HCT116 (cell line): Measurements from ENCODE around the gene TRRAP. TPM values are rescaled to one million over a fixed set of nuclear protein-coding genes. Genes with fewer than 3 reads are reported as not detected.

Experiments
- ATAC-seq: fragments of 200-7000 bp; cut with Tn5 transposase; 2 replicates; pipeline ENCODE4 v1.9.1; 2020; ENCODE audit warnings: mild to moderate bottlenecking, moderate library complexity
- BruUV-seq: library from RNA; stranded (reverse); fragments of 400-500 nt; replicated peaks from 2 replicates; lab custom pipeline; 2021; lab: Mats Ljungman, UMichigan
- CTCF ChIA-PET: fragments of 300-600 bp; sonication (Branson Sonifier 250); formaldehyde crosslinking; loops from one replicate; lab custom pipeline; 2021; ENCODE audit warnings: antibody characterized with exemption; lab: Charles Lee
- POLR2A ChIA-PET: fragments of 300-600, 350-600 bp; sonication (Branson Sonifier 250); formaldehyde crosslinking; loops from one replicate; lab custom pipeline; 2021; ENCODE audit warnings: antibody characterized with exemption; lab: Charles Lee
- RAD21 ChIA-PET, 2 experiments: fragments of 300-600 bp; sonication (Branson Sonifier 250); formaldehyde crosslinking; loops; one replicate each; lab custom pipeline; 2023; ENCODE audit warnings: low total read pairs in 2 of 2; ENCODE audit not compliant: uncharacterized antibody in 2 of 2, unreplicated experiment in 2 of 2, low non-redundant PET in 1 of 2; lab: Charles Lee
- DNase-seq: peaks from one replicate; pipeline ENCODE4 v3.0.0-alpha.2; 2010; ENCODE audit warnings: low read depth, low spot score
- H2AFZ ChIP-seq: fragments of 200-600 bp; shearing (Covaris generic), sonication (generic); 2 replicates; pipeline ENCODE4 v1.6.1; 2017; ENCODE audit warnings: low read depth, mixed run types, mixed read lengths, antibody characterized with exemption, low read length; ENCODE audit not compliant: poor library complexity, severe bottlenecking
- H3K27ac ChIP-seq: 2 replicates; pipeline ENCODE4 v1.5.1; 2012; ENCODE audit warnings: low read depth, low read length
- H3K27me3 ChIP-seq: fragments of 200-600 bp; sonication (generic); 2 replicates; pipeline ENCODE4 v1.6.1; 2016; ENCODE audit warnings: mixed run types, low read length, mixed read lengths; ENCODE audit not compliant: insufficient read depth
- H3K36me3 ChIP-seq, 2 experiments: fragments of 200-500 bp in 1 of 2; fragments of 200-600 bp in 1 of 2; sonication (Bioruptor generic) in 1 of 2; sonication (generic) in 1 of 2; 2 replicates each; pipeline versions ENCODE4 v1.5.1 to v1.6.1; 2014 to 2016; ENCODE audit warnings: low read length in 2 of 2, inconsistent platforms in 1 of 2, mixed read lengths in 1 of 2, mixed run types in 1 of 2; ENCODE audit not compliant: insufficient read depth in 2 of 2, control insufficient read depth in 1 of 2
- H3K4me1 ChIP-seq, 2 experiments: fragments of 200-600 bp in 1 of 2; sonication (generic) in 1 of 2; 2 replicates each; pipeline versions ENCODE4 v1.5.1 to v1.6.1; 2012 to 2017; ENCODE audit warnings: low read length in 2 of 2, inconsistent platforms in 1 of 2, mild to moderate bottlenecking in 1 of 2, mixed read lengths in 1 of 2, mixed run types in 1 of 2, moderate library complexity in 1 of 2; ENCODE audit not compliant: insufficient read depth in 2 of 2, control insufficient read depth in 1 of 2
- H3K4me2 ChIP-seq: fragments of 200-600 bp; sonication (generic); 2 replicates; pipeline ENCODE4 v1.6.1; 2017; ENCODE audit warnings: mixed run types, low read length, mixed read lengths
- H3K4me3 ChIP-seq, 2 experiments: fragments of 200-600 bp in 1 of 2; sonication (generic) in 1 of 2; replicated peaks in 1 of 2; 2 replicates each; pipeline ENCODE4 v1.5.1; 2011 to 2016; ENCODE audit warnings: low read length in 2 of 2, control low read depth in 1 of 2, low read depth in 1 of 2, mild to moderate bottlenecking in 1 of 2, mixed read lengths in 1 of 2, mixed run types in 1 of 2
- H3K79me2 ChIP-seq: fragments of 200-600 bp; sonication (generic); 2 replicates; pipeline ENCODE4 v1.6.1; 2017; ENCODE audit warnings: mild to moderate bottlenecking, mixed run types, low read length, moderate library complexity, mixed read lengths; ENCODE audit not compliant: insufficient read depth
- H3K9ac ChIP-seq: fragments of 200-600 bp; sonication (generic); 2 replicates; pipeline ENCODE4 v1.6.1; 2016; ENCODE audit warnings: low read length, mixed read lengths
- H3K9me2 ChIP-seq: fragments of 200-600 bp; sonication (generic), shearing (Covaris generic); 2 replicates; pipeline ENCODE4 v1.6.1; 2017; ENCODE audit warnings: mixed run types, mild to moderate bottlenecking, moderate library complexity; ENCODE audit not compliant: insufficient read depth
- H3K9me3 ChIP-seq, 2 experiments: fragments of 200-500 bp in 1 of 2; fragments of 200-600 bp in 1 of 2; sonication (Bioruptor generic) in 1 of 2; sonication (generic) in 1 of 2; 2 replicates each; pipeline ENCODE4 v1.6.1; 2014 to 2017; ENCODE audit warnings: low read length in 2 of 2, mixed read lengths in 2 of 2, inconsistent platforms in 1 of 2, low read depth in 1 of 2, mild to moderate bottlenecking in 1 of 2, mixed run types in 1 of 2, moderate library complexity in 1 of 2; ENCODE audit not compliant: control insufficient read depth in 1 of 2, insufficient read depth in 1 of 2
- H4K20me1 ChIP-seq: fragments of 200-600 bp; sonication (generic), shearing (Covaris generic); 2 replicates; pipeline ENCODE4 v1.6.1; 2017; ENCODE audit warnings: mixed run types, mild to moderate bottlenecking, moderate library complexity; ENCODE audit not compliant: insufficient read depth
- FOSL1 ChIP-seq: IDR thresholded peaks from 2 replicates; pipeline ENCODE4 v1.6.1; 2012; ENCODE audit warnings: low read depth
- POLR2A ChIP-seq: IDR thresholded peaks from 2 replicates; pipeline ENCODE4 v1.7.0; 2011; ENCODE audit warnings: borderline replicate concordance; ENCODE audit not compliant: insufficient read depth, insufficient read length; ENCODE audit errors: extremely low read depth
- intact Hi-C: fragments of 100-400 bp; cut with micrococcal nuclease; formaldehyde crosslinking; loops from 2 replicates; pipeline ENCODE4 v1.10.0; 2022
- total RNA-seq: library from RNA; stranded (reverse); gene quantifications from one replicate; pipeline ENCODE4 v1.2.1, GENCODE V29; 2021; ENCODE audit not compliant: unreplicated experiment
- TF ChIP-seq, protein P1 (sequence below): IDR thresholded peaks from 2 replicates; pipeline ENCODE4 v1.6.1; 2012; ENCODE audit warnings: low read depth
- TF ChIP-seq, protein P2 (sequence below), 3 experiments: fragments of 200-600 bp in 1 of 3; sonication (generic) in 1 of 3; IDR thresholded peaks in 2 of 3; conservative IDR thresholded peaks in 1 of 3; 2 replicates each; pipeline ENCODE4 v1.5.1; 2012 to 2017; ENCODE audit warnings: low read depth in 2 of 3, low read length in 2 of 3, antibody characterized with exemption in 1 of 3, borderline replicate concordance in 1 of 3, control low read depth in 1 of 3, mild to moderate bottlenecking in 1 of 3, mixed read lengths in 1 of 3, mixed run types in 1 of 3, moderate library complexity in 1 of 3; ENCODE audit not compliant: insufficient read depth in 1 of 3

The TRRAP gene
- total RNA-seq, 1 experiment from 2014 or later, result 44.5 TPM

DNA sequence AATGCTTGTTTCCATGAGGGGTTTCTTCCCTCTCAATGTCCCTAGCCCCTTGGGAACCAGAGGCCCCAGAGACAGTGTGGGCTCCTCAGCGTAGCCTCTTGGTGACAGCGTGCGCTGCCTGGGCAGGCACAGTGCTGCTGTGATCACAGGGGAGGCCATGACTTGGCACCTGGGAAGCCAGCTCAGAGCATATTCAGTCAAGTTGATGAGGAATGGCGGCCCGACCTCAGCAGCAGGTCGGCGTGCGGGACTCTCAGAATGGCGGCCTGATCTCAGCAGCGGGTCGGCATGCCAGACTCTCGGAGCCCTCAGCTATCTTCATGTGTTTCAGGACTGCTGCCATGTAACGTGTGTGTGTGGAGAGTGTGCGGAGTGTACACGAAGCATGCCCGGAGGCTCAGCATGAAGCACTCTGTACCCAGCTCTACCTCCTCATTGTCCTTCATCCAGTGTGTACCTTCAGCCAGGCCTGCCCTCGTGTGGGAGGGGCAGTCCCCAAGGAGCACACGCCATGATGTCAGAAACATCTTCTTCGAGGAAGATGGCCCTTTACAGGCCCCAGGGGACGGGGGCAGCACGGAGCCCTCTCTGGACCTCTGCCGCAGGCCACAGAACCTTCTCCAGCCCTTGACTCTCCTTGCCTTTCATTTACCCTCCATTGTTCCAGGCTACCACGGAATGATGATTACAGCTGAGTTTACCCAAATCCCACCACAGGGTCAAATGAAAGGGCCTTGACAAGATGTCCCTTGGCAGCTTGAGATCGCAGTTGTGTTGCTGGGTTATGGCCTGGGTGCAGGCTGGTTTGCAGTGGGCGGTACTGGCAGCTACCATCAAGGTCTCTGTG lies 135.2 kb downstream of the TRRAP start:
- DNase-seq, result no peak
- Histone ChIP-seq H3K27ac (no peak overlapping the region), H3K9me3 (no peaks in the 10 kb centered on the region)
- POLR2A ChIA-PET, result no interaction called here
- intact Hi-C loops, result no loop called here
- TF ChIP-seq, protein P1, sequence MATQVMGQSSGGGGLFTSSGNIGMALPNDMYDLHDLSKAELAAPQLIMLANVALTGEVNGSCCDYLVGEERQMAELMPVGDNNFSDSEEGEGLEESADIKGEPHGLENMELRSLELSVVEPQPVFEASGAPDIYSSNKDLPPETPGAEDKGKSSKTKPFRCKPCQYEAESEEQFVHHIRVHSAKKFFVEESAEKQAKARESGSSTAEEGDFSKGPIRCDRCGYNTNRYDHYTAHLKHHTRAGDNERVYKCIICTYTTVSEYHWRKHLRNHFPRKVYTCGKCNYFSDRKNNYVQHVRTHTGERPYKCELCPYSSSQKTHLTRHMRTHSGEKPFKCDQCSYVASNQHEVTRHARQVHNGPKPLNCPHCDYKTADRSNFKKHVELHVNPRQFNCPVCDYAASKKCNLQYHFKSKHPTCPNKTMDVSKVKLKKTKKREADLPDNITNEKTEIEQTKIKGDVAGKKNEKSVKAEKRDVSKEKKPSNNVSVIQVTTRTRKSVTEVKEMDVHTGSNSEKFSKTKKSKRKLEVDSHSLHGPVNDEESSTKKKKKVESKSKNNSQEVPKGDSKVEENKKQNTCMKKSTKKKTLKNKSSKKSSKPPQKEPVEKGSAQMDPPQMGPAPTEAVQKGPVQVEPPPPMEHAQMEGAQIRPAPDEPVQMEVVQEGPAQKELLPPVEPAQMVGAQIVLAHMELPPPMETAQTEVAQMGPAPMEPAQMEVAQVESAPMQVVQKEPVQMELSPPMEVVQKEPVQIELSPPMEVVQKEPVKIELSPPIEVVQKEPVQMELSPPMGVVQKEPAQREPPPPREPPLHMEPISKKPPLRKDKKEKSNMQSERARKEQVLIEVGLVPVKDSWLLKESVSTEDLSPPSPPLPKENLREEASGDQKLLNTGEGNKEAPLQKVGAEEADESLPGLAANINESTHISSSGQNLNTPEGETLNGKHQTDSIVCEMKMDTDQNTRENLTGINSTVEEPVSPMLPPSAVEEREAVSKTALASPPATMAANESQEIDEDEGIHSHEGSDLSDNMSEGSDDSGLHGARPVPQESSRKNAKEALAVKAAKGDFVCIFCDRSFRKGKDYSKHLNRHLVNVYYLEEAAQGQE, result no peak
- TF ChIP-seq POLR2A (no peak), FOSL1 (no peak)
- TF ChIP-seq, protein P2, sequence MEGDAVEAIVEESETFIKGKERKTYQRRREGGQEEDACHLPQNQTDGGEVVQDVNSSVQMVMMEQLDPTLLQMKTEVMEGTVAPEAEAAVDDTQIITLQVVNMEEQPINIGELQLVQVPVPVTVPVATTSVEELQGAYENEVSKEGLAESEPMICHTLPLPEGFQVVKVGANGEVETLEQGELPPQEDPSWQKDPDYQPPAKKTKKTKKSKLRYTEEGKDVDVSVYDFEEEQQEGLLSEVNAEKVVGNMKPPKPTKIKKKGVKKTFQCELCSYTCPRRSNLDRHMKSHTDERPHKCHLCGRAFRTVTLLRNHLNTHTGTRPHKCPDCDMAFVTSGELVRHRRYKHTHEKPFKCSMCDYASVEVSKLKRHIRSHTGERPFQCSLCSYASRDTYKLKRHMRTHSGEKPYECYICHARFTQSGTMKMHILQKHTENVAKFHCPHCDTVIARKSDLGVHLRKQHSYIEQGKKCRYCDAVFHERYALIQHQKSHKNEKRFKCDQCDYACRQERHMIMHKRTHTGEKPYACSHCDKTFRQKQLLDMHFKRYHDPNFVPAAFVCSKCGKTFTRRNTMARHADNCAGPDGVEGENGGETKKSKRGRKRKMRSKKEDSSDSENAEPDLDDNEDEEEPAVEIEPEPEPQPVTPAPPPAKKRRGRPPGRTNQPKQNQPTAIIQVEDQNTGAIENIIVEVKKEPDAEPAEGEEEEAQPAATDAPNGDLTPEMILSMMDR (IDR thresholded peaks at IDR 0.05 in 2 of 3, conservative IDR thresholded peaks at IDR 0.05 in 1 of 3; ENCODE audit: borderline replicate concordance in 1 of 3, insufficient read depth in 1 of 3, low read depth in 2 of 3, low read length in 2 of 3), result no peak
- TF ChIP-seq, all 23 proteins: peak for 0
- RAD21 ChIA-PET, result no interaction called here
- Histone ChIP-seq H3K4me1 (no peaks in the 10 kb centered on the region), H3K27me3 (no peaks in the 10 kb centered on the region), H3K4me3 (no peak overlapping the region), H3K4me2 (no peak overlapping the region), H2AFZ (no peak overlapping the region), H3K79me2 (no peaks in the 10 kb centered on the region), H3K9me2 (no peaks in the 10 kb centered on the region), H3K9ac (no peak overlapping the region), H3K36me3 (peaks cover 20 to 34% of the 10 kb centered on the region in 2 experiments), H4K20me1 (no peaks in the 10 kb centered on the region; the same call in 1 of the 2 replicates)
- BruUV-seq, result no TSS peak
- CTCF ChIA-PET, result no interaction called here
- ATAC-seq, result no peak
